ENCODE data around the gene ASPG. TPM values are rescaled to one million over a fixed set of nuclear protein-coding genes. Genes with fewer than 3 reads are reported as not detected.
A peak's percentile ranks its signal among the peaks of the same experiment; 100 is the strongest.

Gene ASPG
- total RNA-seq, 8 experiments from 2014 or later = 0.05 to 1.1 (median 0.25) TPM; not detected in 1

- Histone ChIP-seq H3K4me3 (no peak overlapping the region), H3K27ac (no peak overlapping the region), H3K4me1 (replicated peaks in 1 of 2) (peaks cover 6 to 9% of the 10 kb centered on the region in 2 donors)
- no peak for ATAC-seq (replicated peaks in 6 of 8)
- WGBS, 10 experiments = 53 to 65% methylated on average over 3 to 11 of the region's 23 CpGs; no CpG with 5 or more reads in 8 of the 10 experiments
- in situ Hi-C loops (cut with MboI; ENCODE audit: low pct_unique_long_range_greater_than_20kb in 2 of 9, low sequenced_read_pairs in 9 of 9, unreplicated experiment in 9 of 9) = no loop called here
Measured at GRCh38 chr14:104113631-104114420, 28.3 kb downstream of the ASPG start.

- ATAC-seq (replicated peaks in 6 of 8) = no peak
- Histone ChIP-seq H3K4me3 (no peak overlapping the region), H3K27ac (no peak overlapping the region), H3K4me1 (replicated peaks in 1 of 2) (peaks cover 4% of the 10 kb centered on the region in 2 donors)
- in situ Hi-C loops (cut with MboI; ENCODE audit: low pct_unique_long_range_greater_than_20kb in 2 of 9, low sequenced_read_pairs in 9 of 9, unreplicated experiment in 9 of 9) = no loop called here
- 26 to 60% (median 57%) methylated on average over 1 to 6 of the region's 26 CpGs; no CpG with 5 or more reads in 5 of the 10 experiments for WGBS, 10 experiments
Measured at GRCh38 chr14:104114421-104115130, 29.1 kb downstream of the ASPG start.

GRCh38 chr14:104115131-104115600 lies 29.7 kb downstream of the ASPG start:
- ATAC-seq (replicated peaks in 6 of 8) = no peak
- Histone ChIP-seq H3K27ac (no peak overlapping the region), H3K4me1 (replicated peaks in 1 of 2) (peaks cover 4% of the 10 kb centered on the region in 2 donors), H3K4me3 (no peak overlapping the region)
- WGBS, 10 experiments = 17 to 100% (median 53%) methylated on average over 1 to 9 of the region's 11 CpGs; no CpG with 5 or more reads in 3 of the 10 experiments
- in situ Hi-C loops (cut with MboI; ENCODE audit: low pct_unique_long_range_greater_than_20kb in 2 of 9, low sequenced_read_pairs in 9 of 9, unreplicated experiment in 9 of 9) = no loop called here

- Histone ChIP-seq H3K4me1 (replicated peaks in 1 of 2) (peaks cover 4% of the 10 kb centered on the region in 2 donors), H3K27ac (no peak overlapping the region), H3K4me3 (no peak overlapping the region)
- in situ Hi-C loops (cut with MboI; ENCODE audit: low pct_unique_long_range_greater_than_20kb in 2 of 9, low sequenced_read_pairs in 9 of 9, unreplicated experiment in 9 of 9) = no loop called here
- no peak for ATAC-seq (replicated peaks in 6 of 8)
- 40 to 100% (median 77%) methylated on average over 1 to 5 of the region's 9 CpGs; no CpG with 5 or more reads in 7 of the 10 experiments for WGBS, 10 experiments
Measured at GRCh38 chr14:104115691-104116287, 30.3 kb downstream of the ASPG start.

- 50% methylated on average over 1 of the region's 19 CpGs; no CpG with 5 or more reads in 9 of the 10 experiments for WGBS, 10 experiments
- peak in 4 of 8 experiments; percentile 4 to 12 (median 6) for ATAC-seq (replicated peaks in 6 of 8)
- H3K4me3 ChIP-seq = peak overlapping the region in 1 of 5 donors; percentile 3
Measured at GRCh38 chr14:104116288-104116755, 30.8 kb downstream of the ASPG start.

GRCh38 chr14:104116756-104117340 lies 31.3 kb downstream of the ASPG start:
- in situ Hi-C loops (cut with MboI; ENCODE audit: low pct_unique_long_range_greater_than_20kb in 2 of 9, low sequenced_read_pairs in 9 of 9, unreplicated experiment in 9 of 9) = no loop called here
- peak overlapping the region; percentile 2 to 30 (median 6) for H3K4me3 ChIP-seq
- peaks cover 4% of the 10 kb centered on the region in 2 donors for H3K4me1 ChIP-seq (replicated peaks in 1 of 2)
- H3K27ac ChIP-seq = no peak overlapping the region
- ATAC-seq (replicated peaks in 6 of 8) = peak in 6 of 8 experiments; percentile 28 to 68 (median 55)
- WGBS, 10 experiments = 0 to 2% methylated on average over 3 to 12 of the region's 83 CpGs; no CpG with 5 or more reads in 8 of the 10 experiments

More at GRCh38 chr14:104116288-104116755, 30.8 kb downstream of the ASPG start:
- in situ Hi-C loops (cut with MboI; ENCODE audit: low pct_unique_long_range_greater_than_20kb in 2 of 9, low sequenced_read_pairs in 9 of 9, unreplicated experiment in 9 of 9) = no loop called here
- Histone ChIP-seq H3K27ac (no peak overlapping the region), H3K4me1 (replicated peaks in 1 of 2) (peaks cover 4% of the 10 kb centered on the region in 2 donors)

- H3K4me1 ChIP-seq (replicated peaks in 1 of 2) = peaks cover 4% of the 10 kb centered on the region in 2 donors
- ATAC-seq (replicated peaks in 6 of 8) = peak in 4 of 8 experiments; percentile 13 to 34 (median 32)
- no CpG with 5 or more reads among the region's 71 CpGs for WGBS, 10 experiments
- H3K4me3 ChIP-seq = peak overlapping the region in 1 of 5 donors; percentile 30
- H3K27ac ChIP-seq = no peak overlapping the region
- in situ Hi-C loops (cut with MboI; ENCODE audit: low pct_unique_long_range_greater_than_20kb in 2 of 9, low sequenced_read_pairs in 9 of 9, unreplicated experiment in 9 of 9) = no loop called here
Measured at GRCh38 chr14:104117341-104118005, 32.0 kb downstream of the ASPG start.

GRCh38 chr14:104118006-104118844 lies 32.7 kb downstream of the ASPG start:
- ATAC-seq (replicated peaks in 6 of 8) = no peak
- in situ Hi-C loops (cut with MboI; ENCODE audit: low pct_unique_long_range_greater_than_20kb in 2 of 9, low sequenced_read_pairs in 9 of 9, unreplicated experiment in 9 of 9) = no loop called here
- 70 to 100% methylated on average over 2 of the region's 30 CpGs; no CpG with 5 or more reads in 8 of the 10 experiments for WGBS, 10 experiments
- H3K27ac ChIP-seq = no peak overlapping the region
- no peak overlapping the region for H3K4me3 ChIP-seq
- peaks cover 4% of the 10 kb centered on the region in 2 donors for H3K4me1 ChIP-seq (replicated peaks in 1 of 2)

- in situ Hi-C loops (cut with MboI; ENCODE audit: low pct_unique_long_range_greater_than_20kb in 2 of 9, low sequenced_read_pairs in 9 of 9, unreplicated experiment in 9 of 9) = no loop called here
- no CpG with 5 or more reads among the region's 3 CpGs for WGBS, 10 experiments
- H3K4me1 ChIP-seq (replicated peaks in 1 of 2) = peaks cover 4% of the 10 kb centered on the region in 2 donors
- H3K4me3 ChIP-seq = no peak overlapping the region
- no peak overlapping the region for H3K27ac ChIP-seq
- peak in 1 of 8 experiments; percentile 18 for ATAC-seq (replicated peaks in 6 of 8)
Measured at GRCh38 chr14:104119119-104119487, 33.6 kb downstream of the ASPG start.

GRCh38 chr14:104119488-104120251 lies 34.2 kb downstream of the ASPG start:
- ATAC-seq (replicated peaks in 6 of 8) = peak in 5 of 8 experiments; percentile 16 to 61 (median 59)
- peaks cover 4% of the 10 kb centered on the region in 2 donors for H3K4me1 ChIP-seq (replicated peaks in 1 of 2)
- no peak overlapping the region for H3K27ac ChIP-seq
- H3K4me3 ChIP-seq = no peak overlapping the region
- in situ Hi-C loops (cut with MboI; ENCODE audit: low pct_unique_long_range_greater_than_20kb in 2 of 9, low sequenced_read_pairs in 9 of 9, unreplicated experiment in 9 of 9) = loop anchor here in 1 of 9 experiments (10.0 kb wide), 1 partner anchor 45 kb away; no protein-coding TSS in a partner anchor
- WGBS, 10 experiments = 20 to 100% (median 59%) methylated on average over 1 to 11 of the region's 18 CpGs; no CpG with 5 or more reads in 3 of the 10 experiments

GRCh38 chr14:104120281-104120741 lies 34.8 kb downstream of the ASPG start:
- WGBS, 10 experiments = 0 to 70% (median 40%) methylated on average over 1 to 5 of the region's 5 CpGs; no CpG with 5 or more reads in 5 of the 10 experiments
- no peak overlapping the region for H3K4me3 ChIP-seq
- no peak for ATAC-seq (replicated peaks in 6 of 8)
- in situ Hi-C loops (cut with MboI; ENCODE audit: low pct_unique_long_range_greater_than_20kb in 2 of 9, low sequenced_read_pairs in 9 of 9, unreplicated experiment in 9 of 9) = loop anchor here in 1 of 9 experiments (10.0 kb wide), 1 partner anchor 46 kb away; no protein-coding TSS in a partner anchor
- peaks cover 4% of the 10 kb centered on the region in 2 donors for H3K4me1 ChIP-seq (replicated peaks in 1 of 2)
- H3K27ac ChIP-seq = no peak overlapping the region
